HCT116 (cell line): ENCODE data around the gene TAF8. TPM values are rescaled to one million over a fixed set of nuclear protein-coding genes. Genes with fewer than 3 reads are reported as not detected.

Source experiments
- ATAC-seq: fragments of 200-7000 bp; cut with Tn5 transposase; 2 replicates; pipeline ENCODE4 v1.9.1; 2020; ENCODE audit warnings: mild to moderate bottlenecking, moderate library complexity
- BruUV-seq: library from RNA; stranded (reverse); fragments of 400-500 nt; replicated peaks from 2 replicates; lab custom pipeline; 2021; lab: Mats Ljungman, UMichigan
- CTCF ChIA-PET: fragments of 300-600 bp; sonication (Branson Sonifier 250); formaldehyde crosslinking; loops from one replicate; lab custom pipeline; 2021; ENCODE audit warnings: antibody characterized with exemption; lab: Charles Lee
- POLR2A ChIA-PET: fragments of 300-600, 350-600 bp; sonication (Branson Sonifier 250); formaldehyde crosslinking; loops from one replicate; lab custom pipeline; 2021; ENCODE audit warnings: antibody characterized with exemption; lab: Charles Lee
- RAD21 ChIA-PET, 2 experiments: fragments of 300-600 bp; sonication (Branson Sonifier 250); formaldehyde crosslinking; loops; one replicate each; lab custom pipeline; 2023; ENCODE audit warnings: low total read pairs in 2 of 2; ENCODE audit not compliant: uncharacterized antibody in 2 of 2, unreplicated experiment in 2 of 2, low non-redundant PET in 1 of 2; lab: Charles Lee
- DNase-seq: peaks from one replicate; pipeline ENCODE4 v3.0.0-alpha.2; 2010; ENCODE audit warnings: low read depth, low spot score
- H2AFZ ChIP-seq: fragments of 200-600 bp; shearing (Covaris generic), sonication (generic); 2 replicates; pipeline ENCODE4 v1.6.1; 2017; ENCODE audit warnings: low read depth, mixed run types, mixed read lengths, antibody characterized with exemption, low read length; ENCODE audit not compliant: poor library complexity, severe bottlenecking
- H3K27ac ChIP-seq: 2 replicates; pipeline ENCODE4 v1.5.1; 2012; ENCODE audit warnings: low read depth, low read length
- H3K27me3 ChIP-seq: fragments of 200-600 bp; sonication (generic); 2 replicates; pipeline ENCODE4 v1.6.1; 2016; ENCODE audit warnings: mixed run types, low read length, mixed read lengths; ENCODE audit not compliant: insufficient read depth
- H3K36me3 ChIP-seq, 2 experiments: fragments of 200-500 bp in 1 of 2; fragments of 200-600 bp in 1 of 2; sonication (Bioruptor generic) in 1 of 2; sonication (generic) in 1 of 2; 2 replicates each; pipeline versions ENCODE4 v1.5.1 to v1.6.1; 2014 to 2016; ENCODE audit warnings: low read length in 2 of 2, inconsistent platforms in 1 of 2, mixed read lengths in 1 of 2, mixed run types in 1 of 2; ENCODE audit not compliant: insufficient read depth in 2 of 2, control insufficient read depth in 1 of 2
- H3K4me1 ChIP-seq, 2 experiments: fragments of 200-600 bp in 1 of 2; sonication (generic) in 1 of 2; 2 replicates each; pipeline versions ENCODE4 v1.5.1 to v1.6.1; 2012 to 2017; ENCODE audit warnings: low read length in 2 of 2, inconsistent platforms in 1 of 2, mild to moderate bottlenecking in 1 of 2, mixed read lengths in 1 of 2, mixed run types in 1 of 2, moderate library complexity in 1 of 2; ENCODE audit not compliant: insufficient read depth in 2 of 2, control insufficient read depth in 1 of 2
- H3K4me2 ChIP-seq: fragments of 200-600 bp; sonication (generic); 2 replicates; pipeline ENCODE4 v1.6.1; 2017; ENCODE audit warnings: mixed run types, low read length, mixed read lengths
- H3K4me3 ChIP-seq, 2 experiments: fragments of 200-600 bp in 1 of 2; sonication (generic) in 1 of 2; replicated peaks in 1 of 2; 2 replicates each; pipeline ENCODE4 v1.5.1; 2011 to 2016; ENCODE audit warnings: low read length in 2 of 2, control low read depth in 1 of 2, low read depth in 1 of 2, mild to moderate bottlenecking in 1 of 2, mixed read lengths in 1 of 2, mixed run types in 1 of 2
- H3K79me2 ChIP-seq: fragments of 200-600 bp; sonication (generic); 2 replicates; pipeline ENCODE4 v1.6.1; 2017; ENCODE audit warnings: mild to moderate bottlenecking, mixed run types, low read length, moderate library complexity, mixed read lengths; ENCODE audit not compliant: insufficient read depth
- H3K9ac ChIP-seq: fragments of 200-600 bp; sonication (generic); 2 replicates; pipeline ENCODE4 v1.6.1; 2016; ENCODE audit warnings: low read length, mixed read lengths
- H3K9me2 ChIP-seq: fragments of 200-600 bp; sonication (generic), shearing (Covaris generic); 2 replicates; pipeline ENCODE4 v1.6.1; 2017; ENCODE audit warnings: mixed run types, mild to moderate bottlenecking, moderate library complexity; ENCODE audit not compliant: insufficient read depth
- H3K9me3 ChIP-seq, 2 experiments: fragments of 200-500 bp in 1 of 2; fragments of 200-600 bp in 1 of 2; sonication (Bioruptor generic) in 1 of 2; sonication (generic) in 1 of 2; 2 replicates each; pipeline ENCODE4 v1.6.1; 2014 to 2017; ENCODE audit warnings: low read length in 2 of 2, mixed read lengths in 2 of 2, inconsistent platforms in 1 of 2, low read depth in 1 of 2, mild to moderate bottlenecking in 1 of 2, mixed run types in 1 of 2, moderate library complexity in 1 of 2; ENCODE audit not compliant: control insufficient read depth in 1 of 2, insufficient read depth in 1 of 2
- H4K20me1 ChIP-seq: fragments of 200-600 bp; sonication (generic), shearing (Covaris generic); 2 replicates; pipeline ENCODE4 v1.6.1; 2017; ENCODE audit warnings: mixed run types, mild to moderate bottlenecking, moderate library complexity; ENCODE audit not compliant: insufficient read depth
- CBX3 ChIP-seq: IDR thresholded peaks from 2 replicates; pipeline ENCODE4 v1.6.1; 2012; ENCODE audit warnings: low read depth
- EZH2 ChIP-seq: fragments of 200-600 bp; sonication (generic); IDR thresholded peaks from 2 replicates; pipeline ENCODE4 v1.6.1; 2017; ENCODE audit warnings: antibody characterized with exemption, mixed run types
- EZH2phosphoT487 ChIP-seq: fragments of 200-600 bp; IDR thresholded peaks from 2 replicates; pipeline ENCODE4 v1.6.1; 2018; ENCODE audit warnings: antibody characterized with exemption, borderline replicate concordance
- FOSL1 ChIP-seq: IDR thresholded peaks from 2 replicates; pipeline ENCODE4 v1.6.1; 2012; ENCODE audit warnings: low read depth
- POLR2A ChIP-seq: IDR thresholded peaks from 2 replicates; pipeline ENCODE4 v1.7.0; 2011; ENCODE audit warnings: borderline replicate concordance; ENCODE audit not compliant: insufficient read depth, insufficient read length; ENCODE audit errors: extremely low read depth
- RAD21 ChIP-seq: IDR thresholded peaks from 2 replicates; pipeline ENCODE4 v1.6.1; 2012; ENCODE audit warnings: low read depth, mild to moderate bottlenecking
- SRF ChIP-seq: IDR thresholded peaks from 2 replicates; pipeline ENCODE4 v1.6.1; 2012; ENCODE audit warnings: low read depth
- TCF7L2 ChIP-seq: IDR thresholded peaks from 2 replicates; pipeline ENCODE4 v1.7.0; 2011; ENCODE audit warnings: borderline replicate concordance, inconsistent platforms; ENCODE audit not compliant: insufficient read depth, insufficient read length; ENCODE audit errors: extremely low read depth
- ZNF274 ChIP-seq: fragments of 200-500 bp; sonication (Bioruptor generic); IDR thresholded peaks from 2 replicates; pipeline ENCODE4 v1.6.1; 2014; ENCODE audit warnings: mild to moderate bottlenecking, low read depth, low read length, inconsistent platforms
- intact Hi-C: fragments of 100-400 bp; cut with micrococcal nuclease; formaldehyde crosslinking; loops from 2 replicates; pipeline ENCODE4 v1.10.0; 2022
- total RNA-seq: library from RNA; stranded (reverse); gene quantifications from one replicate; pipeline ENCODE4 v1.2.1, GENCODE V29; 2021; ENCODE audit not compliant: unreplicated experiment
- TF ChIP-seq, protein P1 (sequence below): IDR thresholded peaks from 2 replicates; pipeline ENCODE4 v1.6.1; 2012
- TF ChIP-seq, protein P2 (sequence below): IDR thresholded peaks from 2 replicates; pipeline ENCODE4 v1.6.1; 2011; ENCODE audit warnings: mild to moderate bottlenecking, low read length, moderate library complexity; ENCODE audit not compliant: insufficient replicate concordance; ENCODE audit errors: extremely low read depth
- TF ChIP-seq, protein P3 (sequence below): IDR thresholded peaks from 2 replicates; pipeline ENCODE4 v1.6.1; 2012
- TF ChIP-seq, protein P4 (sequence below): IDR thresholded peaks from 2 replicates; pipeline ENCODE4 v1.6.1; 2012; ENCODE audit warnings: low read depth

The TAF8 gene
- total RNA-seq, 1 experiment from 2014 or later, result 29.5 TPM

DNA sequence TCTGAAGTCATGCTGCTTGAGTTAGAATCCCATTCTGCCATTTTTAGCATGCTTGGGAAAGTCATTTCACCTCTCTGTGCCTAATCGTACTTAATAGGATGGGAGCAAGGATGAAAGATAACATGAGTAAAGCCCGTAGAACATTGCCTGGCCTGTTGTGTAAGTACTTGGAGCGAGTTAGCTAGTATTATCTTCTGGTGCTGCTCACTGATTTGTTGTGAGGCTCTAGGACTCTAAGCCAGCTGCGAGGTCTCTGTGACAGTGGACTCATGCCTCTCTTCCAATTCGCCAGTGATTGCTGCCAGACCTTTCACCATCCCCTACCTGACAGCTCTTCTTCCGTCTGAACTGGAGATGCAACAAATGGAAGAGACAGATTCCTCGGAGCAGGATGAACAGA lies 17.8 kb downstream of the TAF8 start:
- ChIA-PET RAD21 (no interaction called here), POLR2A (no interaction called here), CTCF (no interaction called here)
- no peaks in the 10 kb centered on the region for H3K79me2 ChIP-seq
- no peak overlapping the region for H3K4me3 ChIP-seq
- H3K4me2 ChIP-seq, result no peak overlapping the region
- H3K9ac ChIP-seq, result no peak overlapping the region
- ATAC-seq, result no peak
- no peak overlapping the region for H3K27ac ChIP-seq
- no peak for DNase-seq
- H3K9me3 ChIP-seq, result no peaks in the 10 kb centered on the region
- H3K4me1 ChIP-seq, result peaks cover 0 to 12% of the 10 kb centered on the region in 2 experiments; a peak in 2 of 4 replicates
- intact Hi-C loops, result no loop called here
- H3K9me2 ChIP-seq, result no peaks in the 10 kb centered on the region
- H2AFZ ChIP-seq, result no peak overlapping the region
- H4K20me1 ChIP-seq, result no peaks in the 10 kb centered on the region
- no TSS peak for BruUV-seq
- H3K36me3 ChIP-seq, result peaks cover 9 to 23% of the 10 kb centered on the region in 2 experiments
- TF ChIP-seq SRF (no peak), CBX3 (no peak), FOSL1 (no peak), EZH2phosphoT487 (no peak), ZNF274 (no peak), EZH2 (no peak), TCF7L2 (no peak), POLR2A (no peak), RAD21 (no peak)
- TF ChIP-seq, protein P1, sequence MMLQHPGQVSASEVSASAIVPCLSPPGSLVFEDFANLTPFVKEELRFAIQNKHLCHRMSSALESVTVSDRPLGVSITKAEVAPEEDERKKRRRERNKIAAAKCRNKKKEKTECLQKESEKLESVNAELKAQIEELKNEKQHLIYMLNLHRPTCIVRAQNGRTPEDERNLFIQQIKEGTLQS, result no peak
- TF ChIP-seq, protein P2, sequence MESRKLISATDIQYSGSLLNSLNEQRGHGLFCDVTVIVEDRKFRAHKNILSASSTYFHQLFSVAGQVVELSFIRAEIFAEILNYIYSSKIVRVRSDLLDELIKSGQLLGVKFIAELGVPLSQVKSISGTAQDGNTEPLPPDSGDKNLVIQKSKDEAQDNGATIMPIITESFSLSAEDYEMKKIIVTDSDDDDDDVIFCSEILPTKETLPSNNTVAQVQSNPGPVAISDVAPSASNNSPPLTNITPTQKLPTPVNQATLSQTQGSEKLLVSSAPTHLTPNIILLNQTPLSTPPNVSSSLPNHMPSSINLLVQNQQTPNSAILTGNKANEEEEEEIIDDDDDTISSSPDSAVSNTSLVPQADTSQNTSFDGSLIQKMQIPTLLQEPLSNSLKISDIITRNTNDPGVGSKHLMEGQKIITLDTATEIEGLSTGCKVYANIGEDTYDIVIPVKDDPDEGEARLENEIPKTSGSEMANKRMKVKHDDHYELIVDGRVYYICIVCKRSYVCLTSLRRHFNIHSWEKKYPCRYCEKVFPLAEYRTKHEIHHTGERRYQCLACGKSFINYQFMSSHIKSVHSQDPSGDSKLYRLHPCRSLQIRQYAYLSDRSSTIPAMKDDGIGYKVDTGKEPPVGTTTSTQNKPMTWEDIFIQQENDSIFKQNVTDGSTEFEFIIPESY, result no peak
- TF ChIP-seq, protein P3, sequence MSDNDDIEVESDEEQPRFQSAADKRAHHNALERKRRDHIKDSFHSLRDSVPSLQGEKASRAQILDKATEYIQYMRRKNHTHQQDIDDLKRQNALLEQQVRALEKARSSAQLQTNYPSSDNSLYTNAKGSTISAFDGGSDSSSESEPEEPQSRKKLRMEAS, result no peak
- TF ChIP-seq, protein P4, sequence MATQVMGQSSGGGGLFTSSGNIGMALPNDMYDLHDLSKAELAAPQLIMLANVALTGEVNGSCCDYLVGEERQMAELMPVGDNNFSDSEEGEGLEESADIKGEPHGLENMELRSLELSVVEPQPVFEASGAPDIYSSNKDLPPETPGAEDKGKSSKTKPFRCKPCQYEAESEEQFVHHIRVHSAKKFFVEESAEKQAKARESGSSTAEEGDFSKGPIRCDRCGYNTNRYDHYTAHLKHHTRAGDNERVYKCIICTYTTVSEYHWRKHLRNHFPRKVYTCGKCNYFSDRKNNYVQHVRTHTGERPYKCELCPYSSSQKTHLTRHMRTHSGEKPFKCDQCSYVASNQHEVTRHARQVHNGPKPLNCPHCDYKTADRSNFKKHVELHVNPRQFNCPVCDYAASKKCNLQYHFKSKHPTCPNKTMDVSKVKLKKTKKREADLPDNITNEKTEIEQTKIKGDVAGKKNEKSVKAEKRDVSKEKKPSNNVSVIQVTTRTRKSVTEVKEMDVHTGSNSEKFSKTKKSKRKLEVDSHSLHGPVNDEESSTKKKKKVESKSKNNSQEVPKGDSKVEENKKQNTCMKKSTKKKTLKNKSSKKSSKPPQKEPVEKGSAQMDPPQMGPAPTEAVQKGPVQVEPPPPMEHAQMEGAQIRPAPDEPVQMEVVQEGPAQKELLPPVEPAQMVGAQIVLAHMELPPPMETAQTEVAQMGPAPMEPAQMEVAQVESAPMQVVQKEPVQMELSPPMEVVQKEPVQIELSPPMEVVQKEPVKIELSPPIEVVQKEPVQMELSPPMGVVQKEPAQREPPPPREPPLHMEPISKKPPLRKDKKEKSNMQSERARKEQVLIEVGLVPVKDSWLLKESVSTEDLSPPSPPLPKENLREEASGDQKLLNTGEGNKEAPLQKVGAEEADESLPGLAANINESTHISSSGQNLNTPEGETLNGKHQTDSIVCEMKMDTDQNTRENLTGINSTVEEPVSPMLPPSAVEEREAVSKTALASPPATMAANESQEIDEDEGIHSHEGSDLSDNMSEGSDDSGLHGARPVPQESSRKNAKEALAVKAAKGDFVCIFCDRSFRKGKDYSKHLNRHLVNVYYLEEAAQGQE, result no peak
- H3K27me3 ChIP-seq, result no peaks in the 10 kb centered on the region
